ENCODE measurements around the gene GJA3. TPM values are rescaled to one million over a fixed set of nuclear protein-coding genes. Genes with fewer than 3 reads are reported as not detected.

The GJA3 gene
- total RNA-seq, 1 donor from 2014 or later = 0.60 TPM

DNA sequence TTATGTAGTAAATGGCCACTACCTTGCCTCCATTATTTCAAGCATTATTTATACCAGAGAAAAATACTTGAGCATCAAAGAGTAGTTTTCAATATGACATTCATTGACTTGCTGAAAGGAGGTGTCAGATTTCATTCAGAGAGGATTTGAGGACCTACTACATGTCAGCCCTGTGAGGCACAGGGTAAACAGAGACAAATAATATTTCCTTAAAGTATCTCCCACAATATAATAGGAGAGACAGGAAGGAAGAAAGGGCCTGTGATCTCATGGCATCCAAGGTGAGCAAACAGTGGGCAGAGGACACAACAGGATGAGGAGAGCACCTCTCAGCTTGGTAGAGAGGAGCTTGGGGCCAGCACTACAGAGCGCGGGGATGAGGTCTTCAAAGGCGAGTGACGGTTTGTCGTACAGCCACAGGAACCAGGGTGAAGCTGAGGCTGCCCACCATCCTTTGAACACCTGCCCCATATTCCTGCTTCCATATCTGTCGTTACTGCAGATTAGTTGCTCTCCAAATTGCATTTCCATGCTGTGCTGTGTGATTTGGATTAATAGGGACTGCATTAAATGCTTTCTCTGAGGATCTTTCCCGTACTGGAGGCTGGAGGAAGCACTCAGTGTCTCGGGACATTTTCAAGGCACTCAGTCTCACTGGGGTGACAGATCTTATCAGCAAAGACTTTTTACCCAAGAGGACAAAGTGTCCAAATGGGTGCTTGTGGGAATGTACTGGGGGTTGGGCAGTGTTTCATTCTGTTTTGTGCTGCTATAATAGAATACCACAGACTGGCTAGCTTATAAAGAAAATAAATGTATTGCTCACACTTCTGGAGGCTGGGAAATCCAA is 59.2 kb downstream of the GJA3 start:
- no peak for DNase-seq (ENCODE audit: extremely low spot score, unreplicated experiment)
- H3K27me3 Mint-ChIP-seq = peaks cover 20% of the 10 kb centered on the region
- no peak overlapping the region for H3K4me3 Mint-ChIP-seq
- TF ChIP-seq, protein P1, sequence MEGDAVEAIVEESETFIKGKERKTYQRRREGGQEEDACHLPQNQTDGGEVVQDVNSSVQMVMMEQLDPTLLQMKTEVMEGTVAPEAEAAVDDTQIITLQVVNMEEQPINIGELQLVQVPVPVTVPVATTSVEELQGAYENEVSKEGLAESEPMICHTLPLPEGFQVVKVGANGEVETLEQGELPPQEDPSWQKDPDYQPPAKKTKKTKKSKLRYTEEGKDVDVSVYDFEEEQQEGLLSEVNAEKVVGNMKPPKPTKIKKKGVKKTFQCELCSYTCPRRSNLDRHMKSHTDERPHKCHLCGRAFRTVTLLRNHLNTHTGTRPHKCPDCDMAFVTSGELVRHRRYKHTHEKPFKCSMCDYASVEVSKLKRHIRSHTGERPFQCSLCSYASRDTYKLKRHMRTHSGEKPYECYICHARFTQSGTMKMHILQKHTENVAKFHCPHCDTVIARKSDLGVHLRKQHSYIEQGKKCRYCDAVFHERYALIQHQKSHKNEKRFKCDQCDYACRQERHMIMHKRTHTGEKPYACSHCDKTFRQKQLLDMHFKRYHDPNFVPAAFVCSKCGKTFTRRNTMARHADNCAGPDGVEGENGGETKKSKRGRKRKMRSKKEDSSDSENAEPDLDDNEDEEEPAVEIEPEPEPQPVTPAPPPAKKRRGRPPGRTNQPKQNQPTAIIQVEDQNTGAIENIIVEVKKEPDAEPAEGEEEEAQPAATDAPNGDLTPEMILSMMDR (conservative IDR thresholded peaks at IDR 0.05) = no peak
- H3K9me3 Mint-ChIP-seq = no peaks in the 10 kb centered on the region
- H3K36me3 Mint-ChIP-seq = no peaks in the 10 kb centered on the region
- H3K4me1 Mint-ChIP-seq (ENCODE audit: unreplicated experiment) = peaks cover 12% of the 10 kb centered on the region
- no peak overlapping the region for H3K27ac Mint-ChIP-seq

DNA sequence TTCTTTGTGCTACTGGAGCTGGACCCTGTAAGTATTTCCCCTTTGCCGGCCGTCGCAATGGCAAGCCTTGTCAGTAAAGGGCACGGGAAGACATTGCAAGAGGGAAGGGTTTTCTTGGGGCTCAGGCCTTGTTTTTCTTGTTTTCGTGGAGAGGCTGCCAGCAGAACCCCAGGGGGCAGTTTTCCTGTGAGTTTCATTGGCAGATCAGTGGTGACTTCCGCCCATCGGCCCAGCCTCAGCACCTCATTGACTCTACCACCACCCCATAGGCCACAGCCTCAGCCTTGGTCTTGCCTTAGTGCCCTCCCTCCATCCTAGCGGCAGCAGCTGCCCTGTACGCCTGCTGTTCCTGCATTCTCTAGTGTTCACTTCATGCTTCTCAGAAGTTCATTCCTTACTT is 61.5 kb downstream of the GJA3 start:
- TF ChIP-seq, protein P1 (conservative IDR thresholded peaks at IDR 0.05) = no peak
- H3K27ac Mint-ChIP-seq = no peak overlapping the region
- no peaks in the 10 kb centered on the region for H3K36me3 Mint-ChIP-seq
- peaks cover 12% of the 10 kb centered on the region for H3K4me1 Mint-ChIP-seq (ENCODE audit: unreplicated experiment)
- no peak overlapping the region for H3K4me3 Mint-ChIP-seq
- H3K27me3 Mint-ChIP-seq = peaks cover 15% of the 10 kb centered on the region
- DNase-seq (ENCODE audit: extremely low spot score, unreplicated experiment) = no peak
- no peaks in the 10 kb centered on the region for H3K9me3 Mint-ChIP-seq

DNA sequence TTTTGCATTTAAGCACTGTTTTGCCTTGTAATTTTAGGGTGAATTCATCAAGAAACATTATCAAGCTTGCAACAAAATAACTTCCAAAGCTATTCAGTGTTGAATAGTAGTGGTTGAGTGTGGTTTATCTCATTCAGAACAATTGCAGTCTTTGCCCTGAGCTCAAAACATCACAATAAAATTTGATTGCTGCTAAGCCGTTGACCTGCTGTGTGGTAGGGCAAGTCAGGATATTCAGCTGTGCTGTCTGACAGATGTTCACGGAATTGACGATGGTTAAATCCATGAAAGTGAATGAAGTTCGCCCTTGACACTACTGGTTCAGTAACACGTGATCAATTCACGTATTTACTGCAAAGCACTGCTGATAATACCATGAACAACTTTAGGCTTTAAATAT is 66.9 kb downstream of the GJA3 start:
- Mint-ChIP-seq H3K27me3 (no peaks in the 10 kb centered on the region), H3K36me3 (no peaks in the 10 kb centered on the region), H3K9me3 (no peaks in the 10 kb centered on the region), H3K4me3 (no peak overlapping the region), H3K4me1 (ENCODE audit: unreplicated experiment) (peaks cover 4% of the 10 kb centered on the region), H3K27ac (no peak overlapping the region)
- no peak for DNase-seq (ENCODE audit: extremely low spot score, unreplicated experiment)
- TF ChIP-seq, protein P1 (conservative IDR thresholded peaks at IDR 0.05) = no peak

DNA sequence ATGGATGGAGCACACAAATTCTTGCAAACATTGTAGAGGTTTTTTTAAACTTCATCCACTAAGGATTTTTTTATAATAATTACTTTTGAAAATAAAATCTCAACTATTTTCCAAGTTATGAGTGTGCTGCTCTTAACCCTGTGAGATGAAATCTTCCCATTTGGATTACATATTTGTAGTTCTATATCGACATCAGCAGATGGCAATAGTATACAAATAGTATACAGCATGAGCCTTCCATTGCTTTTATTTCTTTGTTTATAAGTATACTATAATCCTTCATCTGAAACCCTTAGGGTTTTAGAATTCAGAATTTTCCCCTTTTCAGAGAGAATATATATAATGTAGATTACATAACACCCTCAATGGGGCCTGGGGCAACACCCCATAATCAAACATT is 70.5 kb downstream of the GJA3 start:
- Mint-ChIP-seq H3K36me3 (peaks cover 1% of the 10 kb centered on the region), H3K9me3 (no peaks in the 10 kb centered on the region), H3K4me3 (no peak overlapping the region), H3K4me1 (ENCODE audit: unreplicated experiment) (peaks cover 4% of the 10 kb centered on the region), H3K27me3 (no peaks in the 10 kb centered on the region), H3K27ac (no peak overlapping the region)
- no peak for DNase-seq (ENCODE audit: extremely low spot score, unreplicated experiment)
- TF ChIP-seq, protein P1 (conservative IDR thresholded peaks at IDR 0.05) = no peak

Other genes starting within 250 kb of the GJA3 start
- gene ZMYM2, start 202.3 kb downstream of the GJA3 start, total RNA-seq (ENCODE audit: low replicate concordance) = 93.0 and 108 TPM in 2 replicates
- gene GJB2, start 31.9 kb upstream of the GJA3 start, total RNA-seq (ENCODE audit: low replicate concordance) = 14.3 and 17.0 TPM in 2 replicates
- 7.7 and 14.8 TPM in 2 replicates for gene GJB6, start 71.3 kb upstream of the GJA3 start, total RNA-seq (ENCODE audit: low replicate concordance)

Data from type B pancreatic cell (in vitro differentiated cells).